GM15510 (cell line): ENCODE data around the gene HEBP1.

Experiments
- POLR2A ChIP-seq: IDR thresholded peaks from 3 replicates; pipeline ENCODE4 v1.6.1; 2011; ENCODE audit warnings: borderline replicate concordance; ENCODE audit not compliant: insufficient read length; ENCODE audit errors: extremely low read depth

The HEBP1 gene

DNA sequence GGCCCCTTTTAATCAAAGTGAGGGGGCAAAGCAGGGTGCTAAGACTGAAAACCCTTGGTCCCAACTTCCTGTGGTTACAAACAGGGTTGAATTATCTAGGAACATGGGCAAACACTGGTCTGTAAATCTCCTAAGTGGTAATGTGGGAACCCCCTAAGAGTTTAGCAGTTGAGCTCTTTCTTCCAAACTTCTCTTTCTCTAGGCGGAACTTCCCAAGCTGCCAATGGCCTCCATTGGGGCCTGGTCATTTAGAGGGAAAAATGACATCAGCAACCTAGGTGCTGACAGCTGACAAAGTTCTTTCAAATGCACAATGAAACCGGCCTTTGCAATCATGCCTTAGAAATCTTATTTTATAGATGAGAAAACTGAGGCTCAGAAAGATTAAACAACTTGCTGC is 17.7 kb downstream of the HEBP1 start:
- TF ChIP-seq POLR2A: no peak

DNA sequence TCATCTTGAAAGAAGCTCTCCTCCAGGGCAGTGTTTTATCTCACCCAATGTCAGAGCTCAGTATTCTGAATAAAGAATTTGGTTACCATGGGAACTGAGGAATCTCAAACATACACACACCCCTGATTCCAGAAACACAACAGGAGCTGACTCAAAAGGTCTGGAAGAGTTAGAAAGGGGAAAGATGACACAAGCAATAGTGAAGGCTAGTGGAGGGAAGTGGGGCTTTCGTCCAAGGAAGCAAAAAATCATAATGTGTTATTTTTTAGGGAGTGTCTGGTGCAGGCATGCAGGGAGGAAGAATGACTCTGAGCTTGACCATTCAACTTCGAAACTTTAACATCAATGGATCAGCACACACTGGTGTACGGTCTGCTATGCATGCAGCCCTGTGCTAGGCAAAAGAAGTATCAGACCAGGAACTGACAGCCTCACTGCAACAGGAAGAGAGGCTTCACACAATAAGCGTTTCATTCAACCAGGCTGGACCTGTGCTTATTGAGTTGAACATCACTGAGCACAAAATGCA is 20.3 kb downstream of the HEBP1 start:
- no peak for TF ChIP-seq POLR2A

DNA sequence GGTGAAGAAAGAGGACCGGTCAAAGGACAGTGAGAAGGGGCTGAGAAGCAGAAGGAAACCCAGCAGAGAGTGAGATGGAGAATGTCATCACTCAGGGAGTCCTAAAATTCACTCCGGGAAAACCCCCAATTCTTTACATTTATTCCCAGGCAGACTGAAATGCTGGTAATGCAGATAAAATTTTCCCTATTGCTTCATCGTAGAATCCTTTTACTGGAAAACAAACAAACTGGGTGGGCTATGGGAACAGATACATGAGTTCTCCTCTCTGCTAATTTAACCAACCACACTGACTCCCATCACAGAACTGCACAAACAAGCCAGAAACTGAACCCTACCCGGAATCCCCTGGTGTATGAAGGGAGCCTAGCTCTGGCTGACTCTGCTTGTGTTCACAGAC is 20.9 kb downstream of the HEBP1 start:
- TF ChIP-seq POLR2A: no peak

DNA sequence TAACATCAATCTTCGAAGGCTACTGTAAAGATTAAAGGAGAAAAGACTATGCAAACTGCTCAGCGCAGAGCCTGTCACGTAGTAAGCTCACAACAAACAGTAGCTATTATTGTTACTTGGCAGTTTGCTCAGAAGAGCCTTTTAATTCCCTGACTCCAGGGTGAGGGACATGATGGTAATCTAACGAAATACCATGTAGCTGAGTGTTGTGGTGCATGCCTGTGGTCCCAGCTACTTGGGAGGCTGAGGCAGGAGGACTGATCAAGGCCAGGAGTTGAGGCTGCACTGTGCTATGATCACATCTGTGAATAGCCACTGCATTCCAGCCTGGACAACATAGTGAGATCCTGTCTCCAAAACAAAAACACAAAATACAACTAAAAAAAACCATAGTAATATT is 22.8 kb downstream of the HEBP1 start:
- TF ChIP-seq POLR2A: no peak

DNA sequence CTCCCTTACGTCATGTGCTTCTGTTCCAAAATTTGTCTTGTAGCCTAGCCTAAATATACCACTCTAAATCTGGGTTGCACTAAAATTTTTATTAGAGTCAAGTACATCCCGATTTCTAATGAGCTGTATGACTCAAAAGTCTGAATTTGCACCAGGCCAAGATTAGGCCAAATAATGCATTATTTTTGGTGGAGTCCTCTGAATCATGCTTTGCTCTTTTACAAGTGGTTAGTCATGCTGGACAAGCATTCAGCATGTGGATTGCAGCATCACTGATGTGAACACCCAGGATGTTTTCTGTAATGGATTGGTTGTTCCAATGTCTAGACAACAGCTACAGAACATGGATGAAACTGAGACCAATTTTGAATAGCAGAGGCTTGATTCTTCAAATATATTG is 23.7 kb downstream of the HEBP1 start:
- no peak for TF ChIP-seq POLR2A

DNA sequence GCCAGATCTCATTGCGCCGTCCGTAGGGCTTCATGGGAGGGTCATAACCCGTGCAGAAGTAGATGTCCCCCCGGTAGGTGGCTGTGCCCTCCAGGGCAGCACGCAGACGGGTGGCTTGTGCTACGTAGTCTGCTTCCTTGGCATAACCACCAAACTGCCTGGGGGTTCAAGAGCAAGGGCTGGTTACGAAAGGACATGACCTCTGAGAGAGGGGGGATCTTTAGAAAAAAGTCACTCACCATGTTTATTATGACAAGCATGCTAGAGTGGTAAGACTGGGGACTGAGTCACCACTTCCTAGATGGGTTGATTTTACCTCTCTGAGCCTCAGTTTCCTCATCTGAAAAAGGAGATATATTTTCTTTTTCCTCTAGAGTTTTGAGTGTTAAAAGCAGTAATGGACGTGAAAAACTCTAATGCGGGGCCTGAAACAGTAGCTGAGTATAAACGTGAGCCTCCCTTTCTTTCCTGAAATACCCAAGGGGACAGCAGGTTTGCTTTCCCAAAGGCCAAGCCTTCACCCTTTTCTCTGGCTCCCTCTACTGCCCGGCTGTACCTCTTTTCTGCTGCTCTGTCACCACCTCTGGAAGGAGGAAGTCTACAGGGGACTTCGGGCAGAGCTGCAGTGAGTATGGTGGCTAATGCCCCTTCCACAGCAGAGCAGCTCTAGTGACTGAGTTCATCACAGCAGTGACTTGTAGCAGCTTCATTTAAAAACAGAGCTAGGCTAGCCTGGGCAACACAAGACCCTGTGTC is 24.6 kb downstream of the HEBP1 start:
- no peak for TF ChIP-seq POLR2A

DNA sequence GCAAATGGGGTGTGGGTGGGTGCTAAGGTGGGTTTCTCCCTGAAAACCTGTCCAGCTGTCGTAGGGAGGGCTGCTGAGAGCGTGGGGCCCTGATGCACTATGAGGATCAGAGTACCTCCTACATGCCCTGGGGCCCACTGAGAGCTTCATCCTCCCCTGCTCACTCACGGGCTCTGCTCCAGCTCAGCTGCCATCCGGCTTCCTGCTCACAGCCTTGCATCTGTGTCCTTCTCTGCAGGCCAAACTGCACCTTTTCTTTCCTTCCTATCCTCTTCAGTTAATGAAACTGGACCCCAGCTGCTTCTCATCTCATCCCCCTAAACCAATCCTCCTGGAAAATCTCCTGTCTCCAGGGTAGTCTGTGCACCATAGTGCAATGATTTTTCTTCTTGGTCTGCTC is 25.9 kb downstream of the HEBP1 start:
- no peak for TF ChIP-seq POLR2A

DNA sequence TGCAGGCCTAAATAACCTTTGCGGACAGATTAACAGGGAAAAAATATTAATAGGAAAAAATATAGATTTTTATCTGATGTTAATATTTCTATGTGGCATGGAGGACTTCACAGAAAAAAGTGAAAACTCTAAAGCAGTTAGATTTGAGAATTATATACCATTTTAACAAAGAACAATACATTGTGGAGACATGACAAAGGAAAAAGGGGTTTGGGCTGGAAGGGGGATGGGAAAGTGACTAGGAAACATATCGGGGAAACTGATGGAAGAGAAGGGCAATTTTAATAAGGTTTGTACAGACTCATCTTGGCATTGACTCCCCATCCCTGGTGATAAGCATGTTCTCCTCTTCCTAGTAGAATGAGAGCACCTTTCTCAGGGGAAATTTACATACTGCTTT is 27.0 kb downstream of the HEBP1 start:
- no peak for TF ChIP-seq POLR2A

DNA sequence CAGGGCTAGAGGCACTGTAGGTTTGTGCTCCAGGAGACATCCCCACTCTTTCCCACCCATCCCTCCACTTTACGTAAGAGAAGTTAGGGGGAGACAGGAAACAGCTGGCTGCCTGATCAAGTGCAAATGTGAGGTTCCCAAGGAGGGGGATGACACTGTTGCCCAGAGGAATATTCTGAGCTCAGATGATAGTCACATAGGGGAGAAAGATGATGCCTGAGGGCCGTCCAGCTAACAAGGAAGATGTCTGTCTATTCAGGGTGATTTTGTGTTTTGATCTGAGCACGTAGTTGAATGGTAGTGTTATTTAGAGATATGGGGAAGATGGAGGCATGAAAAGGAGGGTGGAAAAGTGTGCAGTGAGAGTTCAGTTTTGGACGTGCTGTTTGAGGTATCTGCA is 34.2 kb downstream of the HEBP1 start:
- TF ChIP-seq POLR2A: no peak

DNA sequence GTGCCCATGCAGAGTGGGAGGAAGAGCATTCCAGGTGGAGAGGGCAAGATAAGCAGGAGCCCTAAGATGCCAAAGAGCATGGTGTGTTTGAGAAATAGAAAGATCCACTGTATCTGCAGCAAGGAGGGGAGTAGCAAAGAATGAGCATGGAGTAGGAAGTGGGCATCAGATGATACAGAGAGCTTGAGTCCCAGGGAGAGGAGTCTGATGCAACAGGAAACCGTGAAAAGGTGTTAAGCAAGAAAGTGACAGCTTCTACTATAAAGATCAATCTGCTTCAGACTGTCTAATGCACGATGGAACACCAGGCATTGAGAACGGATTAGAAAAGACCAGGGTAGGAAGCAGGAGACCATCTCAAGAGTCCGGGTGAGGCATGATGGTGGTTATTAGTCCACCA is 35.8 kb downstream of the HEBP1 start:
- TF ChIP-seq POLR2A: no peak

DNA sequence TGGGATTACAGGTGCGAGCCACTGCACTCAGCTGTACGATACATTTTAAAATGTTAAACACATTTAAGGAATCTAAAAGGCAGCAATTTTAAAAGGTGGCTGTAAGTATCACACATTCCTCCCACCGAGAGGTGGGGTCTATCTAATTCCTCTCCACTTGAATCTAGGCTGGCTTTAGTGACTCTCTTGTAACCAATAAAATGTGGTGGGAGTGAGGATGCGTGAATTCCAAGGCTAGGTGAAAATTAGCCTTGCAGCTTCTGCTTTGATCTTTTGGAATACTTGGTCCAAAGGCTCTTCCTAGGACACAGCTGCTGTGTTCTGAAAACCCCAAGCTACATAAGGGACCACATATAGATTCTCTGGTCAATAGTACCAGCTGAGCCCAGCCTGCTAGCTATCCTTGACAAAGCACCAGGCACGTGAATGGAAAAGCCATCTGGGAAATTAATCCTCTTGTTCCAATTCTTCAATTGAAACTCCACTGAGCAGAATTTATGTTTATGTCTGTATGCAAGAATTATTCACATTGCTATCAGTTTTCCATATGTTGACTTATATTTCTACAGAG is 39.3 kb downstream of the HEBP1 start:
- no peak for TF ChIP-seq POLR2A

DNA sequence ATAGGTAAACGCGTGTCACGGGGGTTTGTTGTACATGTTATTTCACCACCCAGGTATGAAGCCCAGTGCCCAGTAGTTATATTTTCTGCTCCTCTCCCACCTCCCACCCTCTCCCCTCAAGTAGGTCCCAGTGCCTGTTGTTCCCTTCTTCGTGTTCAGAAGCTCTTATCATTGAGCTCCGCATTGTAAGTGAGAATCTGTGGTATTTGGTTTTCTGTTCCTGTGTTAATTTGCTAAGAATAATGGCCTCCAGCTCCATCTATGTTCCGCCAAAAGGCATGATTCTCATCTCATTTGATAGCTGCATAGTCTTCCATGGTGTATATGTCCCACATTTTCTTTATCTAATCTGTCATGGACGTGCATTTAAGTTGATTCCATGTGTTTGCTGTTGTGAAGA is 41.2 kb downstream of the HEBP1 start:
- TF ChIP-seq POLR2A: no peak

DNA sequence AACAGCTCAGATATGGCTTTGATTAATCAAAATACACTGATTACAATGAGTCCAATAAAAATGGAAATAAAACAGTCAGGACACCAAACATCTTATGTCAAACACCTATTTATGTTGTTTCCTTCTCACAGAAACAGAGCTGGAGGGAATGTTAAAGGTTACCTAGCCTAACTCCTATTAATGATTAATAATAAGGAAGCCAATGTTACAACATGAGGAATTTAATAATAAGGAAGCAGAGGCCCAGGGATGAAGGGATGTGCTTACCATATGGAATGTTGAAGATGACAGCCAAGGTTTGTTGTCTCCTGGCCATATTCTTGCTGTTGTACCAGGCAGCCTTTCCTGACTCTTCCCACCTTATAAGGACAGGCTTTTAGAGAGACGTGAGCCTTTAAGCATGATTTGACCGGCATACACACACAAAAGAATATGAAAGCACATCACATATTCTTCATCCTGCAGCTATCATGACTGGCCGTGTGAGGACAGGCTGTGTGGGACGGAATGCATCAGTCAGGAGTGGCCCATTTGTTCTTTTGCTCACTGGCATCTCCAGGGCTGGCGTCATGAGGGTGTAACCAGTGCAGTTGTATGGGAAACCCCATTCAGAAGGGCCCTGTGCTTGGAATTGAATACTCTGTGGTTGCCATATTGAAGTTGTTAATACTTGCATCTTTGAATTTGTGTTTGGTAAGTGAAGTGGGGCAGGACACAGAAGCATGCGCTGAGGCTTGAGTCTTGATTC is 45.0 kb downstream of the HEBP1 start:
- no peak for TF ChIP-seq POLR2A

DNA sequence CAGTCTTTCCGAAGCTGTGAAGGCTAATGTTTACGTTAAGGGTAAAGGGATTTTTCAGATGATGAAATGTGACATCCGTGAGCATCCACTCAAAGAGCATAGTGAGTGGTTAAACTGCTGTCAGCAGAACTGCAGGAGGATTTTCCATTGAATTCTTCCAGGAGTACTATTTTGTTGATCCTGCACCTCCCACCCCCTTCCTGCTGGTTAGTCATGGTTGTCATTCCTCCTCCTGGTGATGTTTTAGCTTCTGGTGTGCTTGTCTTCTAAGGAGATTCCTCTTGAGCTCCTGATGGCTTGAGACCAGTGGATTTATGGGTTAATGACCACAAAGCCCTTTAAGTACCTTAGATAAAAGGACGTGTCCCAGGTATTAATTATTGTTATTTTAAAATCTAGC is 45.7 kb downstream of the HEBP1 start:
- no peak for TF ChIP-seq POLR2A

DNA sequence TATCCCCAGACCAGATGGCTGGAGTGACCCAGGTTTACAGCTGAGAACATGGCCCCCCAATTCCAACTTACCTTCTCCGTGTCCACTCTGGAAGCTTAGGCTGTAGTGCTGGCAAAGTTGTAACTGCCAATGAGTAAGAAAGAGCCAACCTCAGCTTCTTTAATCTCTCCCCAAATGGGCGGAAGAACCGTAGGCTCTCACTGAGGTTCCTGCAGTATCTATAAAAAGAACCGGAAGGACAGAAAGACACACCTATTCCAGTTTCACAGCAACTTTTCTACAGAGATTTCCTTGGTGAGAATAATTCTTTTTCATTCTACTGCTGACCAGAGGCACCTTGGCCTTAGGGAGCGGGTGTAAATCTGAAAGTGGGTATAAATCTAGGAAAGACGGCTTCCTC is 48.0 kb downstream of the HEBP1 start, which contains the start of gene GPRC5D:
Gene GPRC5D, minus strand, starts transcription at position 135 of the 400 bp plus-strand sequence. CDS start 1,786 bp downstream, outside the sequence.
- no peak for TF ChIP-seq POLR2A
